ENCODE results near the gene HDDC3.

DNA sequence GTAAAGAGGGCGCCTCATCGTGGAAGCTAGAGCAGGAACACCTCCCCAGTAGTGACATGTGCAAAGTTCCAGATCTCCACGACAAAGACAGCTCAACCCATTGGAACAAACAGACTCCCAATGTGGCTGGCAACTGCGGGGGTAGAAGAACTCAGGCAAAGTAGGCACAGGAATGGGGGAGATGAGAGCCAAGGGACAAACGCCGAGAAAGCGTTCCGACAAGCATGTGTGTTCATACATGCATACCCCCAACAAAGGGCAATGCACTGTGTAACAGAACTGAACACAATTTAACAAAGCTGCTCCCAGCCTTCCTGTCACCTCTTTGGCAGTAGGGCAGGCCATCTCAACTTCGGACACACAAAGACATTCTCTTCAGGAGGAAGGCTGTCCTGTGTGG, 33.9 kb upstream of the HDDC3 start:
- TF ChIP-seq, protein P1, sequence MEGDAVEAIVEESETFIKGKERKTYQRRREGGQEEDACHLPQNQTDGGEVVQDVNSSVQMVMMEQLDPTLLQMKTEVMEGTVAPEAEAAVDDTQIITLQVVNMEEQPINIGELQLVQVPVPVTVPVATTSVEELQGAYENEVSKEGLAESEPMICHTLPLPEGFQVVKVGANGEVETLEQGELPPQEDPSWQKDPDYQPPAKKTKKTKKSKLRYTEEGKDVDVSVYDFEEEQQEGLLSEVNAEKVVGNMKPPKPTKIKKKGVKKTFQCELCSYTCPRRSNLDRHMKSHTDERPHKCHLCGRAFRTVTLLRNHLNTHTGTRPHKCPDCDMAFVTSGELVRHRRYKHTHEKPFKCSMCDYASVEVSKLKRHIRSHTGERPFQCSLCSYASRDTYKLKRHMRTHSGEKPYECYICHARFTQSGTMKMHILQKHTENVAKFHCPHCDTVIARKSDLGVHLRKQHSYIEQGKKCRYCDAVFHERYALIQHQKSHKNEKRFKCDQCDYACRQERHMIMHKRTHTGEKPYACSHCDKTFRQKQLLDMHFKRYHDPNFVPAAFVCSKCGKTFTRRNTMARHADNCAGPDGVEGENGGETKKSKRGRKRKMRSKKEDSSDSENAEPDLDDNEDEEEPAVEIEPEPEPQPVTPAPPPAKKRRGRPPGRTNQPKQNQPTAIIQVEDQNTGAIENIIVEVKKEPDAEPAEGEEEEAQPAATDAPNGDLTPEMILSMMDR (optimal IDR thresholded peaks at IDR 0.05 in 1 of 3, IDR thresholded peaks at IDR 0.05 in 1 of 3, conservative IDR thresholded peaks at IDR 0.05 in 1 of 3; ENCODE audit: extremely low read depth in 1 of 3, insufficient read depth in 2 of 3, low read length in 3 of 3), result peak in 1 of 3 experiments; percentile 5
- no peak for TF ChIP-seq EZH2 (IDR thresholded peaks at IDR 0.05; ENCODE audit: low read length)
